DOHH2 (cell line): Measurements from ENCODE around the gene CD58.

Experiments
- H3F3A ChIP-seq: fragments of 200-600 bp; sonication (generic), shearing (Covaris generic); 2 replicates; pipeline ENCODE4 v1.6.0; 2016; ENCODE audit warnings: antibody characterized with exemption, mild to moderate bottlenecking; ENCODE audit not compliant: control insufficient read depth, insufficient read depth
- H3K27ac ChIP-seq: fragments of 200-600 bp; sonication (generic); 2 replicates; pipeline ENCODE4 v1.5.1; 2014; ENCODE audit warnings: low read depth, mild to moderate bottlenecking, low read length, moderate library complexity
- H3K27me3 ChIP-seq: fragments of 200-600 bp; sonication (generic); 2 replicates; pipeline ENCODE4 v1.6.1; 2014; ENCODE audit warnings: mild to moderate bottlenecking, low read length, mixed read lengths; ENCODE audit not compliant: control insufficient read depth
- H3K36me3 ChIP-seq: fragments of 200-600 bp; sonication (generic); 2 replicates; pipeline ENCODE4 v1.6.1; 2014; ENCODE audit warnings: mild to moderate bottlenecking, low read length, moderate library complexity, mixed read lengths; ENCODE audit not compliant: control insufficient read depth
- H3K4me1 ChIP-seq: fragments of 200-600 bp; sonication (generic); 2 replicates; pipeline ENCODE4 v1.6.1; 2014; ENCODE audit warnings: mild to moderate bottlenecking, low read length, mixed read lengths; ENCODE audit not compliant: control insufficient read depth
- H3K4me2 ChIP-seq: fragments of 200-600 bp; sonication (generic); 2 replicates; pipeline ENCODE4 v1.6.0; 2014; ENCODE audit warnings: mild to moderate bottlenecking, low read length, moderate library complexity
- H3K4me3 ChIP-seq: fragments of 200-600 bp; sonication (generic); 2 replicates; pipeline ENCODE4 v1.5.1; 2014; ENCODE audit warnings: mild to moderate bottlenecking, low read length, mixed read lengths
- H3K79me2 ChIP-seq: fragments of 200-600 bp; sonication (generic); 2 replicates; pipeline ENCODE4 v1.6.1; 2014; ENCODE audit warnings: mild to moderate bottlenecking, low read length, mixed read lengths; ENCODE audit not compliant: control insufficient read depth
- H3K9me2 ChIP-seq: fragments of 200-600 bp; sonication (generic); replicated peaks from 2 replicates; pipeline ENCODE4 v1.6.1; 2014; ENCODE audit warnings: mild to moderate bottlenecking, low read length, mixed read lengths; ENCODE audit not compliant: control insufficient read depth
- H3K9me3 ChIP-seq: fragments of 200-600 bp; sonication (generic); 2 replicates; pipeline ENCODE4 v1.6.1; 2014; ENCODE audit warnings: antibody characterized with exemption, low read length, mixed read lengths; ENCODE audit not compliant: control insufficient read depth, insufficient read depth
- H4K20me1 ChIP-seq: fragments of 200-600 bp; sonication (generic); 2 replicates; pipeline ENCODE4 v1.6.0; 2014; ENCODE audit warnings: low read depth, mild to moderate bottlenecking, antibody characterized with exemption, low read length, moderate library complexity; ENCODE audit not compliant: control insufficient read depth, insufficient read depth
- CTCF ChIP-seq: fragments of 200-600 bp; sonication (generic); IDR thresholded peaks from one replicate; pipeline ENCODE4 v1.5.1; 2014; ENCODE audit warnings: antibody characterized with exemption, mild to moderate bottlenecking, low read depth, low read length; ENCODE audit not compliant: poor library complexity, severe bottlenecking
- EZH2phosphoT487 ChIP-seq: fragments of 200-600 bp; sonication (generic); IDR thresholded peaks from 2 replicates; pipeline ENCODE4 v1.6.1; 2017; ENCODE audit warnings: borderline replicate concordance, mild to moderate bottlenecking, antibody characterized with exemption, low read length, moderate library complexity, mixed read lengths

CD58 gene

DNA sequence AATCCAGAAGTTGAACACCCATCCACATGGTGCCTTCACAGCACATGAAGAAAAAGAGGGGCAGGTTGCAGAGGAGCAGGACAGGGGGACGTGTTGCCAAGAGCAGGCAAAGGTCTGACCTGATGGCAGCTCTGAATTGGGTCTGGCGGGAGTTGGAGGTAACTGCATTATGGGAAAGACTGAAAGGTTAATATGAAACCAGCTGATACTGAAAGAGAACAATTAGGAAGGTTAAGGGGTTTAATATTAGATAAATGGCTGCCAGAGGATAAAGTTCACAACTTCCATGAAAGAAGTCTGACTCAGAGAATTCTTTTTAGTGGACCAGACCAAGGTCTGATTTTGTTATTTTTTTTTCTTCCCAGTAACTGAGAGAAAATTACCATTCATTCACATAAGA, 76.1 kb downstream of the CD58 start:
- Histone ChIP-seq H3K4me1 (no peaks in the 10 kb centered on the region), H4K20me1 (no peaks in the 10 kb centered on the region), H3K79me2 (no peaks in the 10 kb centered on the region), H3K36me3 (no peaks in the 10 kb centered on the region), H3K9me3 (no peaks in the 10 kb centered on the region), H3F3A (no peaks in the 10 kb centered on the region), H3K4me2 (no peak overlapping the region), H3K9me2 (no peaks in the 10 kb centered on the region), H3K4me3 (no peak overlapping the region), H3K27ac (no peak overlapping the region), H3K27me3 (no peaks in the 10 kb centered on the region)
- TF ChIP-seq CTCF (no peak), EZH2phosphoT487 (no peak)

DNA sequence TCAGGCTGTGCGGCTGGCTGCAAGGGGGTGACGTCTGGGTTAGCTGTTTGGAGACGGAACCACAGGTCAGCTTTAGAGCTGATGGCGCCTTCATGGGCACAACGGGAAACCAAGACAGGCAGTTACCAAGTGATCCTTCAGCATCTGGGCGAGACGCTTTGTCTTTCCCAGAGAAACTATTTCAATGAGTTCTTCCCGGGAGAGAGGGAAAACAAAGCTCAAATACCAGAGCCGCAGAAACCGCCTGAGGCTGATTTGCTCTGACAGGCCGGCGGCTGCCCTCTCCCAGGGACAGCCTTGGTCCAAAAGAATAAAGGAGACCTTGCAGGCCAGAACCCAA, 76.5 kb downstream of the CD58 start:
- no peaks in the 10 kb centered on the region for H3K9me2 ChIP-seq
- H3K4me2 ChIP-seq: no peak overlapping the region
- no peaks in the 10 kb centered on the region for H3K27me3 ChIP-seq
- H3K4me1 ChIP-seq: no peaks in the 10 kb centered on the region
- no peaks in the 10 kb centered on the region for H3K79me2 ChIP-seq
- no peaks in the 10 kb centered on the region for H3K9me3 ChIP-seq
- no peaks in the 10 kb centered on the region for H3K36me3 ChIP-seq
- no peaks in the 10 kb centered on the region for H3F3A ChIP-seq
- TF ChIP-seq EZH2phosphoT487 (no peak), CTCF (no peak)
- H3K27ac ChIP-seq: no peak overlapping the region
- H4K20me1 ChIP-seq: no peaks in the 10 kb centered on the region
- H3K4me3 ChIP-seq: no peak overlapping the region

GRCh38 chr1:116493484-116494352, 77.1 kb downstream of the CD58 start:
- Histone ChIP-seq H3K79me2 (no peaks in the 10 kb centered on the region), H3K9me3 (no peaks in the 10 kb centered on the region), H3K9me2 (no peaks in the 10 kb centered on the region), H3K4me3 (no peak overlapping the region), H3K36me3 (no peaks in the 10 kb centered on the region), H3K4me1 (no peaks in the 10 kb centered on the region), H3K27me3 (0 out of 2 replicates have a peak, but pooled peaks cover 2% of the 10 kb centered on the region), H3K4me2 (no peak overlapping the region), H4K20me1 (no peaks in the 10 kb centered on the region), H3K27ac (no peak overlapping the region), H3F3A (no peaks in the 10 kb centered on the region)
- TF ChIP-seq CTCF (no peak), EZH2phosphoT487 (no peak)
